Right lobe of liver (tissue), 4 donors: ENCODE data around the gene FHOD1.

Experiments
- CTCF ChIP-seq, 4 donors: fragments of 200-600 bp in 3 of 4; fragments of 450-650 bp in 1 of 4; IDR thresholded peaks; one replicate each; pipeline versions ENCODE4 v1.5.1 to v1.8.0; 2016 to 2022; ENCODE audit warnings: antibody characterized with exemption in 4 of 4, mild to moderate bottlenecking in 2 of 4
- POLR2A ChIP-seq: fragments of 450-650 bp; IDR thresholded peaks from one replicate; pipeline ENCODE4 v1.6.1; 2017; ENCODE audit warnings: antibody characterized with exemption, mild to moderate bottlenecking
- donor health status: DM: no; HTN: no; CAD: no.
- donor health status: DM: no; HTN: no; CAD: no.
- donor health status: DM: no; HTN: yes; CAD: no.

GRCh38 chr16:67263201-67263600 is 15.9 kb upstream of the FHOD1 start:
- TF ChIP-seq CTCF (IDR thresholded peaks at IDR 0.05) (no peak), POLR2A (no peak)
